ENCODE data around the gene CLEC16A.

Gene CLEC16A

DNA sequence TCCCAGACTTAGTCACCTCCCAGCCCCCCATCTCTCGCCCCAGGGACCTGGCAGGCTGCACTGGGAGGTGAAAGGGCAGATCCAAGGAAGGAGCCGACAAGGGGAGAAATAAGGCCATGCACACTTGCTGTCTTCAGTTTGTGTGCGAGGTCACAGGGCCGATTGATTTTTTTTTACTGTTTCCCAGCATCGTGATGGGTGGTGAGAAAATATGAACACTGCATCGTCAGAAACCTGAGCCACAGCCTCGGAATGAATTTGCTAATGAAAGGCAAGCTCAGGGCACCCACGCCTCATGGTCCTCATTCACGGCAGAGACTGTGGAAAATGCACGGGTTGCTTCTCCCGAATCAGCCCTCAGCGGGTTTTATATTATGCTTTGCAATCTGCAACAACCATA, 213.7 kb downstream of the CLEC16A start:
- DNase-seq, result no peak
- Mint-ChIP-seq H3K36me3 (ENCODE audit: insufficient read depth) (peaks cover 7% of the 10 kb centered on the region), H3K4me3 (no peak overlapping the region), H3K27me3 (no peaks in the 10 kb centered on the region), H3K4me1 (ENCODE audit: low read depth in 2 of 2) (peaks cover 4 to 5% of the 10 kb centered on the region in 2 donors), H3K9me3 (no peaks in the 10 kb centered on the region), H3K27ac (no peak overlapping the region)
- no peak for ATAC-seq (replicated peaks)

DNA sequence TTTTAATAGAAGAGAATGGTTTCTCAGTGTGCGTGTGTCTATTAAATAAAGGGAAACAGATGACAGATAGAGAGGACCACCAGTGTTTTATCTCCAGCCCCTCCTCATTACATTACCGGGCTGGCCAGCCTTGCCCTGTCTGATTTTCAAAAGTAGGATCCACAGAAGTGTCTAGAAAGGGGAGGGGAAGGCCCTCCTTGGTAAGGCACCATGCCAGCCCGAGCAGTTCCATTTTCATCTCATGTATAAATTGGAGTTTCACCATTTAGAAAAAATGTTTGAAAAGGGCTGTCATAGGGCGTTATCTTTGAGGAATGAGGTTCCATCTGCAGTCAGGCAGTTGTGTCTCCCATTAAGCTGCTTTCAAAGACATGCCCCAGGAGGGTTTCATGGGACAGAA, 214.9 kb downstream of the CLEC16A start:
- no peaks in the 10 kb centered on the region for H3K27me3 Mint-ChIP-seq
- H3K36me3 Mint-ChIP-seq (ENCODE audit: insufficient read depth), result peaks cover 7% of the 10 kb centered on the region
- DNase-seq (no peak), ATAC-seq (replicated peaks) (no peak)
- no peaks in the 10 kb centered on the region for H3K9me3 Mint-ChIP-seq
- no peak overlapping the region for H3K4me3 Mint-ChIP-seq
- no peak overlapping the region for H3K27ac Mint-ChIP-seq
- peaks cover 4 to 5% of the 10 kb centered on the region in 2 donors for H3K4me1 Mint-ChIP-seq (ENCODE audit: low read depth in 2 of 2)

DNA sequence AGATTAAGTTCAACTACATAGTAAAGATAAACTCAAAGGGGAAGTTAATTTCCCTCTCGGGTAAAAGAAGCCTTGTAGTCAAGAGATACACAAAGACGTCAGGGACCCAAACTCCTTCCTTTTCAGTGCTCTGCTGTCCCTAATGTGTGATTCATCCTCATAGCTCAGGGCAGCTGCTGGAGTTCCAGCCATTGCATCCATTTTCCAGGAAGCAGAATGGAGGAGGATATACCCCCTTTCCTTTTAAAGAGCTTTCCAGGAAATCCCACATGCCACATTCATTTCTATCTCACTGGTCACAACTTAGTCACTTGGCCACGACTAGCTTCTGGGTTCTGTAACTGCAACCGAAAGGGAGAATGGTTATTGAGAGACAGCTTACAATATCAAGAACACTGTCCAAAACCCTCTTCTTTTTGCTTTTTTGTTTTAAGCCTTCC, 216.3 kb downstream of the CLEC16A start:
- no peak overlapping the region for H3K4me3 Mint-ChIP-seq
- H3K27ac Mint-ChIP-seq, result no peak overlapping the region
- no peaks in the 10 kb centered on the region for H3K27me3 Mint-ChIP-seq
- no peaks in the 10 kb centered on the region for H3K9me3 Mint-ChIP-seq
- peaks cover 11% of the 10 kb centered on the region for H3K36me3 Mint-ChIP-seq (ENCODE audit: insufficient read depth)
- H3K4me1 Mint-ChIP-seq (ENCODE audit: low read depth in 2 of 2), result peaks cover 4 to 5% of the 10 kb centered on the region in 2 donors
- no peak for ATAC-seq (replicated peaks)
- DNase-seq, result no peak

DNA sequence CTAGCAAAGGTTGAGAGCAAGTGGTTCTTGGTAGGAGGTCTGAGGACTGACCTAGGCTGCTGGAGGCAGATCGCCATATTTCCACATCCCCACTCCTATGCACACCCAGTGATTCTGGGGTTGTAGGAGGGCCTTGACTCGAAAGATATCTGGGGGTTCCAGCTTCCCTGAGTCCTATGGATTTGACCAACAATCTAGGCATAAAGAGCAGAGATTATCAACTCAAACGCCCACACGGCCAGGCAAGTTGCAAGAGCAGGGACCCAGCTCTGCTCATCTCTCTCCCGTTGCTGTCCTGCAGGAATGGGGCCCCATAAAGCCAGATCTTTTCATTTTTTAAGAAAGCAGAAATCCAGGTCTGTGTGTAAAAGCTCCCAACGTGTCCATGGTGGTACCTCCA, 217.1 kb downstream of the CLEC16A start:
- H3K27ac Mint-ChIP-seq, result no peak overlapping the region
- ATAC-seq (replicated peaks) (no peak), DNase-seq (no peak)
- no peaks in the 10 kb centered on the region for H3K27me3 Mint-ChIP-seq
- H3K4me3 Mint-ChIP-seq, result no peak overlapping the region
- no peaks in the 10 kb centered on the region for H3K9me3 Mint-ChIP-seq
- peaks cover 4 to 5% of the 10 kb centered on the region in 2 donors for H3K4me1 Mint-ChIP-seq (ENCODE audit: low read depth in 2 of 2)
- peaks cover 7% of the 10 kb centered on the region for H3K36me3 Mint-ChIP-seq (ENCODE audit: insufficient read depth)

DNA sequence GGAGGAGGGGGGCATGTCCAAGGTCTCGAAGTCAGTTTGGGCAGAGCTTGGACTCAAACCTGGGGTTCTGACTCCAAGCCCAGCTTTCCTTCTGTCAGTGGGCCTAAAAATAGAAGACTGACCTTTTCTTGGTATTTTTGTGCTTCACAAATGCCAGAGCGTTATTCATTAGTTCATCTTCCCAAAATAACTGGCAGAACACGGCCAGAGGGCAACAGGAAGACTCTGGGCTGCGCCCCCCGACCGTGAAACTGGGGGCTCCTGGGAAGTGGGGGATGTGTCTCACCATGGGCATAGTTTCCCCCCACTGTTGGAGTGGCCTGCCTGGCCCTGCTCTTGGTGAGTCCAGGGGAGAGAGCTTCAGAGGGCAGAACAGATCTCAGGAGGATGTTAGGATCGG, 217.6 kb downstream of the CLEC16A start:
- Mint-ChIP-seq H3K27me3 (no peaks in the 10 kb centered on the region), H3K27ac (no peak overlapping the region), H3K9me3 (no peaks in the 10 kb centered on the region), H3K4me3 (no peak overlapping the region), H3K4me1 (ENCODE audit: low read depth in 2 of 2) (peaks cover 4 to 5% of the 10 kb centered on the region in 2 donors), H3K36me3 (ENCODE audit: insufficient read depth) (peaks cover 7% of the 10 kb centered on the region)
- DNase-seq, result no peak
- no peak for ATAC-seq (replicated peaks)

DNA sequence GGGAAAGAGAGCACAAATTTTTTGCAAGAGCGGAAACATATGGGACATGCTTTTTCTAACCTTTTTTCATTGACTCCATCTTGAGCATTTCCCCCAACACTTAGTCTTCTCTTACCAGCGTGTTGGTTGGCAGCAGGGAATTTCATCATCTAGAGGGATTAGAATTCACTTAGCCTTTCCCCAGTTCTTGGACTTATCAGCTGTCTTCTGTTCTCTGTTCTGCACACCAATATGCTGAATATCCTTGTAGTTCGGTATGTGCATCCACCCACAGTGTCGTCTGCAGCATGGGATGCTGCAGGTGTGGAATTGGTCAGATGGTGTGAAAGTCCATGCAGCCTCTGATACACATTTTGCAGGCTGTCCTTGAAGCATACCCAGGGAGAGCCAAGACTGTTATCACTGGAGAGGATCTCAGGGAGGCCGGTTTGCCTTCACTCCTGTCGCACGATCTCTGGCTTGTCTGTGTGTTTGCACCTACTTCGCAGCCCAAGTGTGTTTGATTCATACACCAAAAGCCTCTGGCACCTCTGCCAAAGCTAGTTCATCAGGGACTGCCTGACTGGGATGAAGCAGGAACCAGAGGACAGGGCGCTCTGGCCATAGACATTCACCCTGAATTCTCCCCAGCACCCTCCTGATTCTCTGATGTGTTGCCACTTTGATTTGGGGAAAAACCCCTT, 218.4 kb downstream of the CLEC16A start:
- DNase-seq (no peak), ATAC-seq (replicated peaks) (no peak)
- no peaks in the 10 kb centered on the region for H3K27me3 Mint-ChIP-seq
- H3K4me1 Mint-ChIP-seq (ENCODE audit: low read depth in 2 of 2), result peaks cover 4 to 5% of the 10 kb centered on the region in 2 donors
- H3K9me3 Mint-ChIP-seq, result no peaks in the 10 kb centered on the region
- no peak overlapping the region for H3K4me3 Mint-ChIP-seq
- H3K36me3 Mint-ChIP-seq (ENCODE audit: insufficient read depth), result peaks cover 11% of the 10 kb centered on the region
- no peak overlapping the region for H3K27ac Mint-ChIP-seq

DNA sequence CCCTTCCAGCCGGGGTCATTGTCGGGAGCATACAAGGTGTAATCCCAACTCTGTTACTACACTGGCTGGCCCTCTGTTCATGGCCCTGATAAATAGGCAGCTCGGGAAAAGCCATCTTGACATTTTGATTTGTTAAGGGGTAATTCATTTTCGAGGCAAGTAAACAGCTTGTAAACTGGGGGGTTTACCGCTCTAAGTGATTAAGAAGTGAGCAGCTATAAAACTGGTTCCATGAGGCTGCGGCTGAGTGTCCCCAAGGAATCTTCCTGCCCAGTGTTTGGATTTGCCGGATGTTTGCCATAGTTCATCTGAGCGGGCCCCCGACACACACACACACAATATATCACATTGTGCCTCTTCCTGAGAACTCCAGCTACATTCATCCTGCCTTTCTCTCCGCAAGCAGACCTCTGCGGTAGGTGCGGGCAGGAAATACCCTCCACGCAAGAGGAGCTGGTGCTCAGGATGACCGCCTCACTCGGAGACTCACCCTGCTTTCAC, 219.4 kb downstream of the CLEC16A start:
- Mint-ChIP-seq H3K4me3 (no peak overlapping the region), H3K27me3 (no peaks in the 10 kb centered on the region), H3K27ac (peak overlapping the region in 1 of 2 donors; percentile 82), H3K36me3 (ENCODE audit: insufficient read depth) (peaks cover 11% of the 10 kb centered on the region), H3K9me3 (no peaks in the 10 kb centered on the region), H3K4me1 (ENCODE audit: low read depth in 2 of 2) (peaks cover 4 to 6% of the 10 kb centered on the region in 2 donors)
- no peak for DNase-seq
- ATAC-seq (replicated peaks), result no peak

DNA sequence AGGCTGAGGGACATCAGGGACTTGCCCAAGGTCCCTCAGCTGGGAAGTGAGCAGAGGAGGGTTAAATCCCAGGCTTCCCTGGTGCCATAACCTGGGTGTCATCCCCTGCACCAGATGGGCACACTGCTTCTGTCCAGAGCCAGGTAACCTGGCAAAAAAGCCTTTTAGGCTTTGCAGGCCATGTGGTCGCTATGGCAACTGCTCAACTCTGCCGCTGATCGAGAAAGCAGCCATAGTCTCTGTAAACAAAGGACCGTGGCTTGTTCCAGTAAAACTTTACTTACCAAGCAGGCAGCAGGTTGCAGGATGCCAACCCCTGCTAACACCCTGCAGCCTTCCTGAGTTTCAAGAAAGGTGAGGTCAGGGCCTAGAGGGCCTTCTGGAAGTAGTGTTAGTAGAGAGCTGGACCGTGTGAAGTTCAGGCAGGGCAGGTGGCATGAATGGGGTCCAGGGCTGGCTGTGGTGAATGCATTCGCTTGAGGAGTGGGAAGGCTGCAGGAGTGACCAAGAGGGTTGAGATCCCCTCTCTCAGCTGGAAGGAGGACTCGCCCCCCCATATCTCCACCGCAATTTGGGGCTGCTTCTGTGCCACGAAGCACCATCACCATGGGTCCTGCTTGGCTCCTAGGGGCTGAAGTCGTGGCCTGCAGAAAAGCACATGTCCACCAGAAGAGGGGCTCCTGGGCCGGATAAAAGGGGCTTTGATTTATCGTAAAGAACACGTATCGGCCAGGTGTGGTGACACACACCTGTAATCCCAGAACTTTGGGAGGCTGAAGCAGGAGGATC, 220.3 kb downstream of the CLEC16A start:
- Mint-ChIP-seq H3K9me3 (no peaks in the 10 kb centered on the region), H3K27ac (peak overlapping the region in 1 of 2 donors; percentile 82), H3K27me3 (no peaks in the 10 kb centered on the region), H3K4me3 (no peak overlapping the region), H3K36me3 (ENCODE audit: insufficient read depth) (peaks cover 11% of the 10 kb centered on the region), H3K4me1 (ENCODE audit: low read depth in 2 of 2) (peaks cover 4 to 6% of the 10 kb centered on the region in 2 donors)
- no peak for DNase-seq
- ATAC-seq (replicated peaks), result no peak

DNA sequence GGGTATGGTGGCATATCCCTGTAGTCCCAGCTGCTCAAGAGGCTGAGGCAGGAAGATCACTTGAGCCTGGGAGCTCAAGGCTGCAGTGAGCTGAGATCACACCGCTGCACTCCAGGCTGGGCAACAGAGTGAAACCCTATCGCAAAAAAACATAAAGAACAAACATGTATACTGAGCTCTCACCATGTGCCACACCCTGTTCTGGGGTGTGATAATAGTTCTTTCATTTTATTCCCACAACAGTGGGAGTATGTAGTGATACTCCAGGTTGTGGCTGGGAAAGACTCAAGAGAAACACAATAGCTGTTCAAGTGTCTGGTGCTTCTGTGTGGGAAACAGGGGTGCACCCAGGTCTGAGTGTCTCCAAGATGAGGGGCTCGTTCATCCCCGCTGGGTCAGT, 221.0 kb downstream of the CLEC16A start:
- Mint-ChIP-seq H3K27me3 (no peaks in the 10 kb centered on the region), H3K4me1 (ENCODE audit: low read depth in 2 of 2) (peaks cover 4 to 6% of the 10 kb centered on the region in 2 donors), H3K27ac (no peak overlapping the region), H3K36me3 (ENCODE audit: insufficient read depth) (peaks cover 16% of the 10 kb centered on the region), H3K4me3 (no peak overlapping the region), H3K9me3 (no peaks in the 10 kb centered on the region)
- ATAC-seq (replicated peaks) (no peak), DNase-seq (no peak)

DNA sequence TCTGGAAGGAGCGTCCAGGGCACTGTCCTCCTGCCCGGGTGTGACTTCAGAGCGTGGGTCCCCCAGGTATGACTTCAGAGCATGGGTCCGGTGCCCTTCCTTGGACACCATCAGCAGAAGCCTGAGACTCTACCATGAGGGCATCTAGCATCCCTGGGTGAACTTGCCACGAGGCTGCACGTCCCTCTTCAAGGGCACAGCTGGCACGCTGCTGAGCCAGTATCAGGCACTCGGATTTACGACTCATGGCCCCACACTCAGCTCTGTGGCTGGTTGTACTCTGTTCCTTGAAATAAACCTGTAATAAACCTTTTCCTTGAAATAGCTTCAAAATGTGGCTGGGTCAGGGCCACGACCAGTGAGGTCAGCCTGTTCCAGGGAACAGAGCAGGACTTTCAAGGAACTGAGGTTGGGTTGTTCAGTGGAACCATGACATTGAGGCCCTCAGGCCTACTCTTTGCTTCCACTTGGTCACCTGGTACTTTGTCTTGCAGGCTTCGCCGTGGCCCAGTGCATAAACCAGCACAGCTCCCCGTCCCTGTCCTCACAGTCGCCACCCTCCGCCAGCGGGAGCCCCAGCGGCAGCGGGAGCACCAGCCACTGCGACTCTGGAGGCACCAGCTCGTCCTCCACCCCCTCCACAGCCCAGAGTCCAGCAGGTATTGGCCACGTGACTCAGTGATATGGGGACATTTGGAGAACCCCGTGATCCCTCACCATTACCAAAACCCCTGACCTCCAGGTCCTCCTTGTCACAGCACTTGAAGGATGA, 221.7 kb downstream of the CLEC16A start:
- no peaks in the 10 kb centered on the region for H3K27me3 Mint-ChIP-seq
- no peak for DNase-seq
- peaks cover 3 to 4% of the 10 kb centered on the region in 2 donors for H3K4me1 Mint-ChIP-seq (ENCODE audit: low read depth in 2 of 2)
- no peak overlapping the region for H3K27ac Mint-ChIP-seq
- ATAC-seq (replicated peaks), result no peak
- peaks cover 16% of the 10 kb centered on the region for H3K36me3 Mint-ChIP-seq (ENCODE audit: insufficient read depth)
- no peaks in the 10 kb centered on the region for H3K9me3 Mint-ChIP-seq
- no peak overlapping the region for H3K4me3 Mint-ChIP-seq

DNA sequence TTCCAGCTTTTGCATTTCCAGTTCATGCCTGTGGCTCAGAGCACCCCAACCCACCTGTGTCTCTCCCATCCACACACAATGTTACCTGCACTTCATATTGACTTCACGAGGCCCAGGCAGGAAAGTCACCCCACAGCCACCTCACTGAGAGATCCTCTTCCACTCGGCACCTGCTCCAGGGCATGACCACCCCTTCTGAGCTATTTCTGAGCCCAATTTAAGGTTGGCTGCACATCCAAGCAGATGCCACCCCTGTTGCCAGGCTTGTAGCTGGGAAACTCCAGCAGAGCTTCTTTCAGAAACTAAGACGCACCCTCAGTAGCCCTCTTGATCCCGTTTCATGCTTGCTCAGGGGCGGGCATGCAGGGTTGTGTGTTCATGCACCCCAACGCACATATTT, 223.2 kb downstream of the CLEC16A start:
- DNase-seq (no peak), ATAC-seq (replicated peaks) (no peak)
- Mint-ChIP-seq H3K9me3 (no peaks in the 10 kb centered on the region), H3K36me3 (ENCODE audit: insufficient read depth) (peaks cover 16% of the 10 kb centered on the region), H3K27ac (peak overlapping the region in 1 of 2 donors; percentile 69), H3K4me3 (no peak overlapping the region), H3K27me3 (no peaks in the 10 kb centered on the region), H3K4me1 (ENCODE audit: low read depth in 2 of 2) (peaks cover 0 to 5% of the 10 kb centered on the region in 2 donors)

DNA sequence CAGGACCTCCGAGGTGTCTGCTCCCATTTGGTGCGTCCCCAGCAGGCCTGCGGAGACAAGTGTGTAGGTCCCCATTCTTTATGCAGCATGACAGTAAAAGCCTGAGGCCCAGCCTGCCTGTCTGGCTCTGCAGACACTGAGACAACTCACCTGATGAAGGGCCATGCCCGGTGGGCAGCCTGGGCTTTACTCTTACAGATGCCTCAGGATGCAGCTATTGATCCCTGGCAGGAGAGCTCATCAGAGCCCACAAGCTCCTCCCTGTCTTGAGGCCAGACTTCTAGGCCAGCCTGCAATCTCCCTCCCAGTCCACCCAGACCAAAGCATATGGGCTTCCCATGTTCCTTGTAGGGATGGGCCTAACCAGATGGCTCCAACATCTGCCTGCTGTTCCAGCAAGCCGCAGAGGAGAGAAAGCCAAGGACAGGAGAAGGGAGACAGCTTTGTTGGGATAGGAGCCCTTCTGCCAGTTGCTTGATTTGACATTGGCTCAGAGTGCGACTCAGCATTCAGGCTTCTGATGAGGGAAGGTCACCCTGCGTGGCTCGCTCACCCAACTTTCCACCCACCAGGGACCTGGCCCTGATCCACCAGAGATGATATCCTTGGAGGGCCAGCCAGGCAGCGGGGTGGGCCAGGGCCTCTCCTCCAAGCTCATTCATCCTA, 224.2 kb downstream of the CLEC16A start:
- Mint-ChIP-seq H3K27me3 (no peaks in the 10 kb centered on the region), H3K36me3 (ENCODE audit: insufficient read depth) (peaks cover 20% of the 10 kb centered on the region), H3K4me3 (no peak overlapping the region), H3K9me3 (no peaks in the 10 kb centered on the region), H3K27ac (peak overlapping the region in 1 of 2 donors; percentile 65), H3K4me1 (ENCODE audit: low read depth in 2 of 2) (peaks cover 0 to 5% of the 10 kb centered on the region in 2 donors)
- no peak for ATAC-seq (replicated peaks)
- DNase-seq, result no peak

DNA sequence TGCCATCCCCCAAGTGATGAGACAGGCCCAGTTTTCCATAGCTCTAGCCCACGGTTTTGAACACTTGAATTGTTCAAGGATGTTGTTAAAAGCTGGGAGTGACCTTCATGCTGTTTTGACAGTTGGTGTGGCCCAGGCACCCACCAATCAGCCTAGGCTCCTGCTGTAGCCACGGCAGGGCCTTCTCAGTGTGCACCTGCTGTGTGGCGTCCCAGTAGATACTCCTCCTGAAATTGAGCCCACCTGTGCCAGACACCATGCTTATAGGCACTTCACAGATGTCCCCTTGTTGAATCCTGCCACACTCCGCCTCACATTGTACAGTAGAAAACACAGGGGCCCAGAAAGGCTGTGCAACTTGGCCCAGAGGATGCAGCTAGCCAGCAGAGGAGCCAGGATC, 225.3 kb downstream of the CLEC16A start:
- Mint-ChIP-seq H3K4me1 (ENCODE audit: low read depth in 2 of 2) (peaks cover 0 to 5% of the 10 kb centered on the region in 2 donors), H3K4me3 (no peak overlapping the region), H3K9me3 (no peaks in the 10 kb centered on the region), H3K27ac (peak overlapping the region in 1 of 2 donors; percentile 75), H3K27me3 (no peaks in the 10 kb centered on the region), H3K36me3 (ENCODE audit: insufficient read depth) (peaks cover 19% of the 10 kb centered on the region)
- ATAC-seq (replicated peaks) (no peak), DNase-seq (no peak)

Data from effector memory CD8-positive, alpha-beta T cell (primary cell).